Activated CD8-positive, alpha-beta memory T cell treated with anti-CD3 and anti-CD28 coated beads, Interleukin-2, amount 10 ng/mL, durations not matched to agents 7 days and 5 days (primary cell): ENCODE data around the gene STRIP2. TPM values are rescaled to one million over a fixed set of nuclear protein-coding genes. Genes with fewer than 3 reads are reported as not detected.
A peak's percentile ranks its signal among the peaks of the same experiment; 100 is the strongest.

Experiments
- ATAC-seq: fragments of 150-1000 bp; cut with Tn5 transposase; one replicate; pipeline ENCODE4 v1.10.0; 2021; ENCODE audit warnings: moderate library complexity
- CTCF ChIA-PET: fragments of 350-600 bp; sonication (Branson Sonifier 250); formaldehyde crosslinking; loops from one replicate; lab custom pipeline; 2021; ENCODE audit warnings: antibody characterized with exemption; lab: Charles Lee
- DNase-seq: peaks from one replicate; pipeline ENCODE4 v3.0.0-alpha.2; 2020
- H3K27ac Mint-ChIP-seq: one replicate; pipeline ENCODE4 v1.8.0; 2021; ENCODE audit warnings: mild to moderate bottlenecking, mixed read lengths
- H3K27me3 Mint-ChIP-seq: one replicate; pipeline ENCODE4 v1.8.0; 2021; ENCODE audit warnings: mixed read lengths
- H3K36me3 Mint-ChIP-seq: one replicate; pipeline ENCODE4 v1.8.0; 2021; ENCODE audit warnings: mild to moderate bottlenecking, mixed read lengths
- H3K4me1 Mint-ChIP-seq: one replicate; pipeline ENCODE4 v1.8.0; 2021; ENCODE audit warnings: mixed read lengths
- H3K4me3 Mint-ChIP-seq: one replicate; pipeline ENCODE4 v1.8.0; 2021; ENCODE audit warnings: mild to moderate bottlenecking, moderate library complexity, mixed read lengths
- H3K9me3 Mint-ChIP-seq: one replicate; pipeline ENCODE4 v1.8.0; 2022; ENCODE audit warnings: low read depth, mixed read lengths
- total RNA-seq, 2 experiments: library from RNA; stranded (reverse); gene quantifications; one replicate each; pipeline ENCODE4 v1.2.3, GENCODE V29; 2021

Gene STRIP2
- total RNA-seq, 2 experiments from 2014 or later = 15.6 to 19.0 TPM

DNA sequence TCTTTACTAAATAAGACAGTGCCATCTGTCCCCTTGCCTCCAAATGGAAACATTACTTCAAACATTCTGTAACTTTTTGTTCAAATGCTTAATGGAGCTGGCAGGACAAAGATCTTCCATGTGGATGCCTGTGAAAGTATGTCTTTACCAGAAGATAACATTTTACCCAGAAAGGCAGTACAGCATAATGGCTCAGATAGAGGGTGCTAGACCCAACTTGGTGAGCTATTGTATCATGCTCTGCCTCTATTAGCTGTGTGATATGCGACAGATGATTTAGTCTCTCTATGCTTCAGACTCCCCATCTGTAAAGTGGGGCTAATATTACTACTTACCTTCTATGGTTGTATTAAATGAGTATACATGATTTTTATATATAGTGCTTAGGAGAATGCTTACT lies 59.3 kb downstream of the STRIP2 start:
- CTCF ChIA-PET = interaction anchor here (0.7 to 1.7 kb wide), 9 partner anchors 9 to 275 kb away, joined by 3 to 4 read pairs (median 3); partner anchors contain the start of gene STRIP2
- Mint-ChIP-seq H3K9me3 (no peaks in the 10 kb centered on the region), H3K27me3 (no peaks in the 10 kb centered on the region), H3K27ac (no peak overlapping the region), H3K36me3 (peaks cover 6% of the 10 kb centered on the region), H3K4me1 (peaks cover 30% of the 10 kb centered on the region), H3K4me3 (no peak overlapping the region)
- no peak for DNase-seq
- peak; percentile 32 for ATAC-seq

DNA sequence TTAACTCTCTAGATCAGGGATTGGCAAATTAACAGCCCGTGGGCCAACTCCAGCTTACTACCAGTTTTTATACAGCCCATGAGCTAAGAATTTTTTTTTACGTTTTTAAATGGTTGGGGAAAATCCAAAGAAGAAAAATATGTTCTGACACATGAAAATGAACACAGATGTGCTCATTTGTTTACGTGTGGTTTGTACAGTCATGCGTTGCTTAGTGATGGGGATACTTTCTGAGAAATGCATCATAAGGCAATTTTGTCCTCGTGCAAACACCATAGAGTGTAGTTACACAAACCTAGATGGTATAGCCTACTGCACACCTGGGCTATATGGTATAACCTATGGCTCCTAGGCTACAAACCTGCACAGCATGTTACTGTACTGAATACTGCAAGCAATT lies 59.8 kb downstream of the STRIP2 start:
- DNase-seq (peak; percentile 51), ATAC-seq (peak; percentile 79)
- Mint-ChIP-seq H3K9me3 (no peaks in the 10 kb centered on the region), H3K4me3 (no peak overlapping the region), H3K27me3 (no peaks in the 10 kb centered on the region), H3K4me1 (peaks cover 30% of the 10 kb centered on the region), H3K27ac (no peak overlapping the region), H3K36me3 (peaks cover 3% of the 10 kb centered on the region)
- CTCF ChIA-PET = interaction anchor here (0.7 to 1.7 kb wide), 9 partner anchors 9 to 275 kb away, joined by 3 to 4 read pairs (median 3); partner anchors contain the start of gene STRIP2

- DNase-seq = no peak
- peak; percentile 17 for ATAC-seq
- no peaks in the 10 kb centered on the region for H3K27me3 Mint-ChIP-seq
- H3K4me3 Mint-ChIP-seq = no peak overlapping the region
- CTCF ChIA-PET = interaction anchor here (1.0 to 1.1 kb wide), 2 partner anchors 110 to 128 kb away, joined by 3 read pairs; no protein-coding TSS in a partner anchor
- H3K4me1 Mint-ChIP-seq = peaks cover 37% of the 10 kb centered on the region
- H3K27ac Mint-ChIP-seq = peak overlapping the region; percentile 52
- H3K9me3 Mint-ChIP-seq = no peaks in the 10 kb centered on the region
- H3K36me3 Mint-ChIP-seq = peaks cover 2% of the 10 kb centered on the region
Observed at GRCh38 chr7:129495987-129496386, 61.8 kb downstream of the STRIP2 start.

GRCh38 chr7:129496653-129497052 lies 62.4 kb downstream of the STRIP2 start:
- no peak for ATAC-seq
- H3K27me3 Mint-ChIP-seq = no peaks in the 10 kb centered on the region

GRCh38 chr7:129497156-129497555 lies 62.9 kb downstream of the STRIP2 start:
- Mint-ChIP-seq H3K27ac (no peak overlapping the region), H3K4me3 (no peak overlapping the region), H3K27me3 (no peaks in the 10 kb centered on the region), H3K4me1 (peaks cover 44% of the 10 kb centered on the region), H3K36me3 (peaks cover 2% of the 10 kb centered on the region), H3K9me3 (no peaks in the 10 kb centered on the region)
- ATAC-seq (no peak), DNase-seq (no peak)
- CTCF ChIA-PET = no interaction called here

More at GRCh38 chr7:129496653-129497052, 62.4 kb downstream of the STRIP2 start:
- Mint-ChIP-seq H3K27ac (no peak overlapping the region), H3K36me3 (peaks cover 2% of the 10 kb centered on the region), H3K9me3 (no peaks in the 10 kb centered on the region), H3K4me1 (peaks cover 42% of the 10 kb centered on the region), H3K4me3 (no peak overlapping the region)
- no peak for DNase-seq
- CTCF ChIA-PET = interaction anchor here (1.1 kb wide), 1 partner anchor 129 kb away, joined by 3 read pairs; no protein-coding TSS in a partner anchor

DNA sequence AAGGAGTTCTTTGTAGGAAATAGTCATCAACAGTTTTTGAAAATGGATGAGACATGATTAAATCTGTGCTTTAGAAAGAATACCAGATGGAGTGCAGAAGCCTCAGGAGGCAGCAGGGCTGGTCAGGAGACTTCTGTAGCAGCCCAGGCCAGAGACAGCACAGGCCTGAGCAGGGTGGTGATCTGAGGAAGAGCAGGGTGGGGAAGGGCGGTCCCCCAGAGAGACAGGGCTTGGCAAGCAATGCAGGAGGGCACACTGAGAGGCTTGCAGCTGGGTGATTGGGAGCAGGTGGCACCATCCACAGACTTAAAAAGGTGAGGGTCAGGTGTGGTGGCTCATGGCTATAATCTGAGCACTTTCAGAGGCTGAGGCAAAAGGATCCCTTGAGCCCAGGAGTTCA lies 63.8 kb downstream of the STRIP2 start:
- no peak for ATAC-seq
- Mint-ChIP-seq H3K4me3 (no peak overlapping the region), H3K27ac (no peak overlapping the region), H3K4me1 (peaks cover 41% of the 10 kb centered on the region), H3K27me3 (no peaks in the 10 kb centered on the region), H3K36me3 (no peaks in the 10 kb centered on the region), H3K9me3 (no peaks in the 10 kb centered on the region)
- CTCF ChIA-PET = no interaction called here
- DNase-seq = no peak

DNA sequence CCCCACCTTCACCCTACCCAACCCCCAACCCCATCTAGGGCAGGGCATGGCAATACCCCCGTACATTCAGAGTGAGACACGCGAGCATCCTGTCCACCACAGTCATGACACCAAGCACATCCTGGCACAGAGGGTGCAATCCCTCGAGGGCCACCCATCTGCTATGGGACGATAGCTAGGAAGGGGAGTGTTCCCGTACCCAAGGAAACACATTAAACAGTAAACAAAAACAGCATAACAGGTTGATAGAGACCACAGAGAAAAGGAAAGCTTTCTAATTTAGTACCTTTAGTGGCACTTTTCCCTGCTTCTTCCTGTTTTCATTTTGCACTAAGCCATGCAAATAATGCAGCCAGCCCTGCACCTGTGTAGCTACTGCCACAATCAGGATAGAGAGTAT lies 65.8 kb downstream of the STRIP2 start:
- DNase-seq = peak; percentile 51
- H3K9me3 Mint-ChIP-seq = no peaks in the 10 kb centered on the region
- CTCF ChIA-PET = interaction anchor here (0.8 to 1.7 kb wide), 3 partner anchors 108 to 157 kb away, joined by 3 to 5 read pairs (median 3); no protein-coding TSS in a partner anchor
- H3K4me1 Mint-ChIP-seq = peaks cover 30% of the 10 kb centered on the region
- ATAC-seq = no peak
- no peak overlapping the region for H3K4me3 Mint-ChIP-seq
- no peaks in the 10 kb centered on the region for H3K36me3 Mint-ChIP-seq
- no peak overlapping the region for H3K27ac Mint-ChIP-seq
- H3K27me3 Mint-ChIP-seq = peaks cover 5% of the 10 kb centered on the region

GRCh38 chr7:129501760-129502707 lies 67.8 kb downstream of the STRIP2 start, which contains the start of gene SMKR1:
SMKR1 (plus strand) TSS chr7:129502531; CDS start chr7:129502825, 294 bp downstream.
- Mint-ChIP-seq H3K9me3 (no peaks in the 10 kb centered on the region), H3K27me3 (peaks cover 5% of the 10 kb centered on the region), H3K4me3 (peak within 1 kb of the TSS; percentile 78), H3K4me1 (peaks cover 21% of the 10 kb centered on the region), H3K27ac (peak within 1 kb of the TSS; percentile 62), H3K36me3 (no peaks in the 10 kb centered on the region)
- ATAC-seq (peak; percentile 97), DNase-seq (peak; percentile 92)
- CTCF ChIA-PET = no interaction called here

DNA sequence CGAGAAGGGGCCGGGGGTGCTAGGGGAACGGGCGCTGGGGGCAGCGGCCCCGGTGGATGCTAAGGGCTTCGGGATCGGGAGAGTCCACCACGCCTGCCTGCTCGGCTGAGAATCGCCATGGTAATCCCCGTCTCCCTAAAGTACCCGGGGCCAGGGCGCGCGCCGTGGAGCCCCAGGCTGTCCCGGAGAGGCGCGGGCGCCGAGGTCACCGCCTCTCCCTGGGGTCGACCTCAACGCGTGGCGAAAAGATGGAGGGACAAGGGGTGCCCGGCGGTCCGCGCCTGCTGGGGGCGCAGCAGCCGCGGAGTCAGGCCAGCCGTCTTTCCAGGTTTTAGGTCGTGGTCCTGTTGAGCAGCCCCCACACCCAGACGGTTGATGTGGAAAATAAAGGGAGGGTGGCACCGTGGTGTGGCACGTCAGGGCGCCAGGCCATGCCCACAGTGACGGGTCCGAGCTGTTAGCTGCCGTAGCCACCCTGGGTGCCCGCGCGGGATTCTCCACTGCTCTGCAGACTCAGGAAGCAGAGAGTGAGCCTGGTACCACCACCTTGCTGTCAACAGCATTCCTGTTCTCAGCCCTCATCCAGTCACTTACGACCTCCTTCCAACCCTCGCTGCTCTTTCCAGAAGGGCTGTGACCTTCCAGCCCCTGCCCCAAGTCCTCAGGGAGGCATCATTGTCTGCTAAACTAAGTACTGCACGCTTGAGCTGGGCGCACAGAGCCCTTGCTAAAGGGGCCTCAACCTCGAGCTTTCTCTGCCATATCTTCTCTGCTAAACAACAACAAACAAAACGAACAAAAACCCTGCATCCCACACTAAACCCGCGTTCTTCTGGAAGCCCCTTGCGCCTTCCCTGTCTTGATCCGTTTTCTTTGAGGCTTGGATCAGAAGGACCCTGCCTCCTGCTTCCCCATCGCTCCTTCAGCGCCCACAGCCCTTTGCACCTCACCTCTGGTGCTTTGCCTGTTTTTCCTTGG lies 68.8 kb downstream of the STRIP2 start:
- H3K9me3 Mint-ChIP-seq = no peaks in the 10 kb centered on the region
- H3K27ac Mint-ChIP-seq = no peak overlapping the region
- CTCF ChIA-PET = interaction anchor here (0.7 to 0.9 kb wide), 2 partner anchors 27 to 130 kb away, joined by 3 read pairs; no protein-coding TSS in a partner anchor
- H3K4me1 Mint-ChIP-seq = peaks cover 19% of the 10 kb centered on the region
- peaks cover 5% of the 10 kb centered on the region for H3K27me3 Mint-ChIP-seq
- ATAC-seq = peak; percentile 14
- peak overlapping the region; percentile 78 for H3K4me3 Mint-ChIP-seq
- no peak for DNase-seq
- no peaks in the 10 kb centered on the region for H3K36me3 Mint-ChIP-seq

DNA sequence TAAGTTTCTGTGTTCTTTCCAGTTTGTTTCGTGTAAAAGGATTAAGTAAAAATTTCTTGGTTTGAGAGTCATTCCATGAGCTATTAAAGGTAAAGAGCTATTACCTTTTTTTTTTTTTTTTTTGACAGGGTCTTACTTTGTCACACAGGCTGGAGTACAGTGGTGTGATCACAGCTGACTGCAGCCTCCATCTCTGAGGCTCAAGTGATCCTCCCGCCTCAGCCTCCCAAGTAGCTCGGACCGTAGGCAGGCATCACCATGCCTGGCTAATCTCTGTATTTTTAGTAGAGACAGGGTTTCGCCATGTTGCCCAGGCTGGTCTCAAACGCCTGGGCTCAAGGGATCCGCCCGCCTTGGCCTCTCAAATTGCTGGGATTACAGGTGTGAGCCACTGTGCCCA lies 69.5 kb downstream of the STRIP2 start:
- peaks cover 5% of the 10 kb centered on the region for H3K27me3 Mint-ChIP-seq
- CTCF ChIA-PET = interaction anchor here (0.7 to 0.9 kb wide), 2 partner anchors 26 to 131 kb away, joined by 3 read pairs; no protein-coding TSS in a partner anchor
- H3K36me3 Mint-ChIP-seq = no peaks in the 10 kb centered on the region
- no peaks in the 10 kb centered on the region for H3K9me3 Mint-ChIP-seq
- H3K4me3 Mint-ChIP-seq = peak overlapping the region; percentile 78
- ATAC-seq (no peak), DNase-seq (no peak)
- peaks cover 19% of the 10 kb centered on the region for H3K4me1 Mint-ChIP-seq
- H3K27ac Mint-ChIP-seq = no peak overlapping the region

DNA sequence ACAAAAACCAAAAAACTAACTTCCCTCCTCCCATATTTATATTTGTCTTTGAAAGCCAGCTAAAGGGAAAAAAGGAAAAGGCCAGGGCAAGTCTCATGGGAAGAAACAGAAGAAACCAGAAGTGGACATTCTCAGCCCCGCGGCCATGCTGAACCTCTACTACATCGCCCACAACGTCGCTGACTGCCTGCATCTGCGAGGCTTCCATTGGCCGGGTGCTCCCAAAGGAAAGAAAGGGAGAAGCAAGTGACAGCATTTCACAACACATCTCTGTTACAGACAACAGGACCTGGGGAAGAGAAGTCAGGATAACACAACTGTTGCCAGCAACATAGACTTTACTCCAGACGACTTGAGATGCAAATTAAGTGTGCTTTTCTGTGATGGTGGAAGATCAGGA lies 78.0 kb downstream of the STRIP2 start:
- no peaks in the 10 kb centered on the region for H3K4me1 Mint-ChIP-seq
- no peaks in the 10 kb centered on the region for H3K27me3 Mint-ChIP-seq
- no peak overlapping the region for H3K4me3 Mint-ChIP-seq
- CTCF ChIA-PET = no interaction called here
- no peaks in the 10 kb centered on the region for H3K36me3 Mint-ChIP-seq
- H3K27ac Mint-ChIP-seq = no peak overlapping the region
- ATAC-seq = no peak
- no peaks in the 10 kb centered on the region for H3K9me3 Mint-ChIP-seq
- no peak for DNase-seq

GRCh38 chr7:129513546-129513945 lies 79.3 kb downstream of the STRIP2 start:
- Mint-ChIP-seq H3K27ac (no peak overlapping the region), H3K36me3 (no peaks in the 10 kb centered on the region), H3K9me3 (no peaks in the 10 kb centered on the region), H3K4me3 (no peak overlapping the region), H3K27me3 (peaks cover 2% of the 10 kb centered on the region), H3K4me1 (no peaks in the 10 kb centered on the region)
- ATAC-seq (no peak), DNase-seq (no peak)
- CTCF ChIA-PET = no interaction called here

- Mint-ChIP-seq H3K9me3 (no peaks in the 10 kb centered on the region), H3K27ac (no peak overlapping the region), H3K4me3 (no peak overlapping the region), H3K4me1 (no peaks in the 10 kb centered on the region), H3K27me3 (peaks cover 2% of the 10 kb centered on the region), H3K36me3 (no peaks in the 10 kb centered on the region)
- CTCF ChIA-PET = no interaction called here
- ATAC-seq = no peak
- no peak for DNase-seq
Observed at GRCh38 chr7:129514683-129515082, 80.5 kb downstream of the STRIP2 start.
